H1 (cell line): ENCODE results near the gene CDK12. TPM values are rescaled to one million over a fixed set of nuclear protein-coding genes. Genes with fewer than 3 reads are reported as not detected.

ENCODE experiments used
- ASH2L ChIP-seq: fragments of 200-600, 300-600 bp; sonication (generic); IDR thresholded peaks from one replicate; pipeline ENCODE4 v1.7.1; 2017; ENCODE audit warnings: low read length
- TAF7 ChIP-seq: optimal IDR thresholded peaks from 2 replicates; pipeline ENCODE3; 2011; ENCODE audit warnings: low read depth, mild to moderate bottlenecking, inconsistent platforms, low read length, moderate library complexity, borderline replicate concordance
- polyA plus RNA-seq, 7 experiments: library from polyadenylated mRNA; depleted of rRNA in 3 of 7; stranded (reverse) in 5 of 7; unstranded in 2 of 7; fragments of >200 nt in 5 of 7; fragments of 200-250 nt in 2 of 7; gene quantifications; 1 replicate in 5 of 7; 2 replicates in 1 of 7; 4 replicates in 1 of 7; pipeline versions ENCODE4 v1.2.1 to v1.2.3, GENCODE V29; 2011 to 2013; ENCODE audit warnings: missing spikeins in 2 of 7, mixed read lengths in 2 of 7
- total RNA-seq: library from RNA; stranded (reverse); fragmentation: NEBNext Ultra II Directional; extraction: Animal tissue kit (Norgen Biotek cat#: 25700); gene quantifications from 2 replicates; pipeline ENCODE4 v1.2.1, GENCODE V29; 2021

Gene CDK12
- total and polyA plus RNA-seq, 2 of the 8 experiments (the other 6 are each of a cell fraction or from before 2014, with no cell fraction given), result 14.8 to 70.3 TPM

DNA sequence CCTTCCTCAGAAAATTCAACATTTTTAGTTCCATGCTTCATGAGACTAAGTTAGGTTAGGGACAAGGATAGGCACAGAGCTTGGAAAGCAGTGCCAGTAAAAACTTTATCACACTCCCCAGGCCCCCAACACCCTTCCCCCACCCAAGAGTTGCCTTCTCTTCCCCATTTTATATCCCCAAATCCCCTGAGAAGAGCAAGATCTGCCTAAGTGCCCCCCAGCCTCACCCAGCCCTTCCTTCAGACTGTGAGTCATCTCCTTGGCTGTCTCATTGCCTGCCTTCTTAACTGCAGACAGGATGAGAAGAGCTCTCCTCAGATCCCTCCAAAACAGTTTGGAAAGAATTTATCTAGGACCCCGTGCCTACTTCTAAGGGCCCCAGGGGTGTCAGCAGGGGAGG, 90.6 kb downstream of the CDK12 start (continued):
- TF ChIP-seq TAF7, result no peak
- TF ChIP-seq ASH2L, result no peak
